A549 (cell line): ENCODE results near the gene C1QTNF1. TPM values are rescaled to one million over a fixed set of nuclear protein-coding genes. Genes with fewer than 3 reads are reported as not detected.

Source experiments
- ATAC-seq, 2 experiments: fragments of 200-7000 bp in 1 of 2; fragments of >200 bp in 1 of 2; cut with Nextera tagmentation in 1 of 2; cut with Tn5 transposase in 1 of 2; 3 replicates each; pipeline versions ENCODE4 v1.8.0 to v1.9.1; 2018 to 2020; ENCODE audit warnings: mild to moderate bottlenecking in 1 of 2, moderate library complexity in 1 of 2
- CTCF ChIA-PET: fragments of 300-600 bp; sonication (Branson Sonifier 250); formaldehyde crosslinking; extraction: SDS; loops from one replicate; lab custom pipeline; 2021; ENCODE audit warnings: antibody characterized with exemption, inconsistent platforms; lab: Yijun Ruan, JAX
- POLR2A ChIA-PET: fragments of 350-600 bp; formaldehyde crosslinking; extraction: SDS; loops from one replicate; lab custom pipeline; 2021; ENCODE audit warnings: antibody characterized with exemption, inconsistent platforms; lab: Yijun Ruan, JAX
- DNase-seq, 2 experiments: peaks; one replicate each; pipeline versions ENCODE4 v3.0.0 to v3.0.0-alpha.2; 2011 to 2016; ENCODE audit warnings: low read depth in 1 of 2, low spot score in 1 of 2
- FAIRE-seq: peaks from 2 replicates; lab custom pipeline; 2011; peaks lifted over from hg19 to GRCh38; lab: Jason Lieb, UNC
- H3K27ac ChIP-seq, 2 experiments: fragments of >200 bp; sonication (Bioruptor Twin); formaldehyde crosslinking; 3 replicates each; pipeline ENCODE4 v1.5.1; 2016 to 2017
- H3K4me1 ChIP-seq: fragments of >200 bp; sonication (Bioruptor Twin); formaldehyde crosslinking; 3 replicates; pipeline ENCODE4 v1.6.1; 2016
- H3K4me2 ChIP-seq: fragments of >200 bp; sonication (Bioruptor Twin); formaldehyde crosslinking; 3 replicates; pipeline ENCODE4 v1.6.1; 2016
- H3K4me3 ChIP-seq: fragments of >200 bp; sonication (Bioruptor Twin); formaldehyde crosslinking; 3 replicates; pipeline ENCODE4 v1.5.1; 2016
- H3K9me3 ChIP-seq: fragments of >200 bp; sonication (Bioruptor Twin); formaldehyde crosslinking; 3 replicates; pipeline ENCODE4 v1.6.1; 2016
- ATOH8 ChIP-seq: fragments of 250-450 bp; sonication (Bioruptor Pico); IDR thresholded peaks from 2 replicates; pipeline ENCODE4 v1.5.0; 2020; ENCODE audit warnings: low read depth, mild to moderate bottlenecking, moderate library complexity
- CBX8 ChIP-seq: fragments of 200-600 bp; sonication (generic); IDR thresholded peaks from 2 replicates; pipeline ENCODE4 v1.6.1; 2016
- CEBPB ChIP-seq, 2 experiments: fragments of >200 bp in 1 of 2; sonication (Bioruptor Twin) in 1 of 2; formaldehyde crosslinking in 1 of 2; IDR thresholded peaks; 2 replicates each; pipeline ENCODE4 v1.6.1; 2012 to 2016
- CHD2 ChIP-seq: fragments of 150-350 bp; IDR thresholded peaks from 2 replicates; pipeline ENCODE4 v1.6.1; 2014; ENCODE audit warnings: low read length; ENCODE audit not compliant: partially characterized antibody
- CHD4 ChIP-seq: fragments of 200-600 bp; sonication (generic); IDR thresholded peaks from 2 replicates; pipeline ENCODE4 v1.6.1; 2016; ENCODE audit warnings: antibody characterized with exemption, mild to moderate bottlenecking, borderline replicate concordance
- ELK1 ChIP-seq: fragments of 150-350 bp; IDR thresholded peaks from 2 replicates; pipeline ENCODE4 v1.6.1; 2014; ENCODE audit warnings: low read depth, mild to moderate bottlenecking, low read length
- FOSL2 ChIP-seq, 2 experiments: fragments of 450-650 bp in 1 of 2; fragments of >200 bp in 1 of 2; sonication (Bioruptor Twin) in 1 of 2; formaldehyde crosslinking; IDR thresholded peaks; 2 replicates each; pipeline versions ENCODE4 v1.5.0 to v1.6.1; 2016 to 2020; ENCODE audit warnings: mild to moderate bottlenecking in 1 of 2, moderate library complexity in 1 of 2
- HOXA7 ChIP-seq: fragments of 250-450 bp; sonication (Bioruptor Pico); IDR thresholded peaks from 2 replicates; pipeline ENCODE4 v1.5.0; 2020; ENCODE audit warnings: mild to moderate bottlenecking, moderate library complexity
- NFE2L2 ChIP-seq: fragments of 150-350 bp; conservative IDR thresholded peaks from 2 replicates; pipeline ENCODE4 v1.6.1; 2014; ENCODE audit warnings: low read length
- RARB ChIP-seq: fragments of 250-450 bp; sonication (Bioruptor Pico); IDR thresholded peaks from 2 replicates; pipeline ENCODE4 v1.8.0; 2021; ENCODE audit warnings: mild to moderate bottlenecking, moderate library complexity
- REST ChIP-seq: fragments of 200-600 bp; sonication (generic); IDR thresholded peaks from 2 replicates; pipeline ENCODE4 v1.6.1; 2016; ENCODE audit warnings: antibody characterized with exemption, mild to moderate bottlenecking, moderate library complexity
- TFCP2L1 ChIP-seq: fragments of 250-450 bp; sonication (Bioruptor Pico); IDR thresholded peaks from 2 replicates; pipeline ENCODE4 v1.5.0; 2021; ENCODE audit warnings: mild to moderate bottlenecking
- TP53 ChIP-seq: fragments of 250-450 bp; sonication (Bioruptor Pico); IDR thresholded peaks from 2 replicates; pipeline ENCODE4 v1.5.0; 2021; ENCODE audit warnings: mild to moderate bottlenecking, moderate library complexity
- ZFP36 ChIP-seq: fragments of 450-650 bp; IDR thresholded peaks from 2 replicates; pipeline ENCODE4 v1.6.1; 2014; ENCODE audit warnings: borderline replicate concordance; ENCODE audit not compliant: partially characterized antibody
- ZNF302 ChIP-seq: fragments of 250-450 bp; sonication (Bioruptor Pico); IDR thresholded peaks from 2 replicates; pipeline ENCODE4 v1.9.0; 2021; ENCODE audit warnings: inconsistent platforms, mild to moderate bottlenecking, moderate library complexity
- WGBS: methylation state at CpG from one replicate; pipeline ENCODE4 v1.1.6; 2017; ENCODE audit errors: missing lambda C conversion rate; 5-methylcytosine and 5-hydroxymethylcytosine counted together
- polyA plus RNA-seq, 4 experiments: library from polyadenylated mRNA; depleted of rRNA in 3 of 4; stranded (reverse); fragments of >200 nt; fragmentation: RNase III in 1 of 4; extraction: RNeasy Plus Mini Kit Qiagen cat#74134 plus additional on column Dnase treatment in 1 of 4; gene quantifications; 2 replicates in 3 of 4; 3 replicates in 1 of 4; pipeline ENCODE4 v1.2.3, GENCODE V29; 2011 to 2017

C1QTNF1 gene
- polyA plus RNA-seq, 2 of the 4 experiments (the other 2 are of a cell fraction) = 10.2 to 26.1 TPM

- DNase-seq = no peak
- Histone ChIP-seq H3K27ac (peak overlapping the region; percentile 22 to 89; a peak in 3 of 6 replicates), H3K9me3 (no peaks in the 10 kb centered on the region), H3K4me2 (no peak overlapping the region), H3K4me3 (no peak overlapping the region), H3K4me1 (peaks cover 42% of the 10 kb centered on the region)
- WGBS = 63% methylated on average over 8 of the region's 8 CpGs
- no peak for FAIRE-seq
- TF ChIP-seq ZFP36 (no peak), ZNF302 (CRISPR knock-in tag) (no peak), CHD4 (no peak), ELK1 (no peak), RARB (CRISPR knock-in tag) (no peak), HOXA7 (CRISPR knock-in tag) (no peak), NFE2L2 (no peak), REST (no peak), TFCP2L1 (CRISPR knock-in tag) (no peak)
- CTCF ChIA-PET = interaction anchor here (0.8 to 18.2 kb wide), 14 partner anchors 9 to 358 kb away, joined by 3 to 376 read pairs (median 4); partner anchors contain the start of gene CANT1
- POLR2A ChIA-PET = interaction anchor here (0.8 to 0.9 kb wide), 2 partner anchors 8 to 10 kb away, joined by 4 to 8 read pairs; no protein-coding TSS in a partner anchor
- no peak for ATAC-seq
Measured at GRCh38 chr17:79034931-79035485, 11.0 kb downstream of the C1QTNF1 start.

GRCh38 chr17:79035686-79036085 lies 11.7 kb downstream of the C1QTNF1 start:
- no peak for FAIRE-seq
- Histone ChIP-seq H3K4me1 (peaks cover 48% of the 10 kb centered on the region), H3K4me2 (no peak overlapping the region; the same call in 2 of the 3 replicates), H3K9me3 (no peaks in the 10 kb centered on the region), H3K4me3 (no peak overlapping the region), H3K27ac (peak overlapping the region; percentile 80 to 89)
- no peak for ATAC-seq
- no peak for DNase-seq
- ChIA-PET CTCF (interaction anchor here (0.9 to 18.2 kb wide), 12 partner anchors 8 to 357 kb away, joined by 3 to 376 read pairs (median 8); partner anchors contain the start of gene CANT1), POLR2A (interaction anchor here (2.0 kb wide), 1 partner anchor 9 kb away, joined by 12 read pairs; no protein-coding TSS in a partner anchor)
- 92% methylated on average over 6 of the region's 6 CpGs for WGBS
- TF ChIP-seq CBX8 (no peak), TP53 (no peak), ATOH8 (CRISPR knock-in tag) (no peak), CEBPB (IDR thresholded peaks at IDR 0.05) (no peak), CHD2 (no peak)

- no peak for TF ChIP-seq FOSL2 (IDR thresholded peaks at IDR 0.05)
- no peak for TF ChIP-seq FOSL2 (CRISPR knock-in tag; IDR thresholded peaks at IDR 0.05)
- CTCF ChIA-PET = interaction anchor here (1.1 to 18.2 kb wide), 11 partner anchors 8 to 356 kb away, joined by 3 to 376 read pairs (median 10); partner anchors contain the start of gene CANT1
- peak overlapping the region; percentile 80 to 89 for H3K27ac ChIP-seq
- no peak for DNase-seq
- peak overlapping the region; percentile 39 for H3K4me2 ChIP-seq
- POLR2A ChIA-PET = interaction anchor here (1.0 to 2.0 kb wide), 3 partner anchors 8 to 26 kb away, joined by 3 to 12 read pairs (median 4); partner anchors contain the start of gene CANT1
- peaks cover 48% of the 10 kb centered on the region for H3K4me1 ChIP-seq
- ATAC-seq = no peak
- H3K4me3 ChIP-seq = no peak overlapping the region
- WGBS = 90% methylated on average over 6 of the region's 6 CpGs
- H3K9me3 ChIP-seq = no peaks in the 10 kb centered on the region
- no peak for FAIRE-seq
Measured at GRCh38 chr17:79036181-79036580, 12.2 kb downstream of the C1QTNF1 start.
